COR-L47 (cell line): ENCODE data around the gene SLC25A52.
A peak's percentile ranks its signal among the peaks of the same experiment; 100 is the strongest.
"Not testable (repeated sequence)": the region's sequence is repeated elsewhere in the genome, so short reads cannot be mapped to it uniquely, and the experiment has no call there.

ENCODE experiments used
- DNase-seq: peaks from one replicate; lab custom pipeline; 2025; lab: John Stamatoyannopoulos, UW

Gene SLC25A52

GRCh38 chr18:31740180-31740579, 20.5 kb downstream of the SLC25A52 start:
- peak; percentile 4 for DNase-seq

GRCh38 chr18:31739651-31740050, 21.0 kb downstream of the SLC25A52 start:
- DNase-seq: no peak

GRCh38 chr18:31738460-31739407, 21.9 kb downstream of the SLC25A52 start:
- no peak for DNase-seq

- DNase-seq: no peak
These were observed 24.1 kb downstream of the SLC25A52 start for GRCh38 chr18:31736630-31737029.

- no peak for DNase-seq
These were observed 29.1 kb downstream of the SLC25A52 start for GRCh38 chr18:31731628-31732027.

- not testable (repeated sequence) for DNase-seq
These were observed 31.5 kb downstream of the SLC25A52 start for GRCh38 chr18:31729196-31729595.

- peak; percentile 43 for DNase-seq
These were observed 36.5 kb downstream of the SLC25A52 start for GRCh38 chr18:31723990-31724711.

- no peak for DNase-seq
These were observed 37.1 kb downstream of the SLC25A52 start for GRCh38 chr18:31723639-31723989.

GRCh38 chr18:31722369-31722957, 38.2 kb downstream of the SLC25A52 start:
- DNase-seq: peak; percentile 72

GRCh38 chr18:31721601-31722000, 39.1 kb downstream of the SLC25A52 start:
- no peak for DNase-seq

- no peak for DNase-seq
These were observed 39.8 kb downstream of the SLC25A52 start for GRCh38 chr18:31720867-31721266.

GRCh38 chr18:31719363-31720006, 41.2 kb downstream of the SLC25A52 start:
- no peak for DNase-seq

- no peak for DNase-seq
These were observed 42.3 kb downstream of the SLC25A52 start for GRCh38 chr18:31718386-31718785.

GRCh38 chr18:31716362-31716761, 44.3 kb downstream of the SLC25A52 start:
- DNase-seq: no peak

- no peak for DNase-seq
These were observed 49.1 kb downstream of the SLC25A52 start for GRCh38 chr18:31711365-31712172.

- DNase-seq: peak; percentile 4
These were observed 49.9 kb downstream of the SLC25A52 start for GRCh38 chr18:31710826-31711225.
